Upper lobe of left lung (tissue), 6 donors: ENCODE results near the gene NLRP1. TPM values are rescaled to one million over a fixed set of nuclear protein-coding genes. Genes with fewer than 3 reads are reported as not detected.

Experiments used
- ATAC-seq, 2 donors: fragments of 200-7000 bp; cut with Tn5 transposase; one replicate each; pipeline ENCODE4 v1.9.1; 2022; ENCODE audit warnings: mild to moderate bottlenecking in 2 of 2, moderate library complexity in 2 of 2; ENCODE audit not compliant: low FRiP score in 2 of 2
- DNase-seq, 2 donors: peaks; one replicate each; pipeline ENCODE4 v3.0.0-alpha.2; 2019 to 2020
- H3K27ac ChIP-seq, 4 donors: fragments of 200-600 bp; sonication (generic); one replicate each; pipeline ENCODE4 v1.5.1; 2016 to 2019
- H3K27me3 ChIP-seq, 4 donors: fragments of 200-600 bp; sonication (generic); one replicate each; pipeline ENCODE4 v1.5.1; 2017 to 2019
- H3K36me3 ChIP-seq, 4 donors: fragments of 200-600 bp; sonication (generic); one replicate each; pipeline ENCODE4 v1.5.1; 2016 to 2019
- H3K4me1 ChIP-seq, 4 donors: fragments of 200-600 bp; sonication (generic); one replicate each; pipeline ENCODE4 v1.5.1; 2018 to 2019
- H3K4me3 ChIP-seq, 4 donors: fragments of 200-600 bp; sonication (generic); one replicate each; pipeline ENCODE4 v1.5.1; 2017 to 2019; ENCODE audit warnings: mild to moderate bottlenecking in 2 of 4, moderate library complexity in 1 of 4
- H3K9me3 ChIP-seq, 4 donors: fragments of 200-600 bp; sonication (generic); one replicate each; pipeline ENCODE4 v1.5.1; 2018 to 2019
- CTCF ChIP-seq, 6 experiments: fragments of 450-650 bp in 4 of 6; fragments of 200-600 bp in 2 of 6; sonication (generic) in 2 of 6; IDR thresholded peaks; one replicate each; pipeline ENCODE4 v1.5.1; 2016 to 2019; ENCODE audit warnings: antibody characterized with exemption in 6 of 6
- EP300 ChIP-seq, 4 donors: sonication (generic); formaldehyde crosslinking; IDR thresholded peaks; one replicate each; pipeline ENCODE4 v1.5.1; 2017; ENCODE audit warnings: antibody characterized with exemption in 4 of 4, control low read depth in 2 of 4
- POLR2A ChIP-seq, 4 donors: fragments of 450-650 bp; IDR thresholded peaks; one replicate each; pipeline ENCODE4 v1.5.1; 2016 to 2017; ENCODE audit warnings: antibody characterized with exemption in 4 of 4, mild to moderate bottlenecking in 2 of 4
- POLR2AphosphoS5 ChIP-seq, 2 donors: sonication (generic); formaldehyde crosslinking; IDR thresholded peaks; one replicate each; pipeline ENCODE4 v1.5.1; 2017; ENCODE audit warnings: antibody characterized with exemption in 2 of 2
- WGBS, 2 donors: methylation state at CpG; one replicate each; pipeline ENCODE4 v1.1.5; 2017 to 2018; 5-methylcytosine and 5-hydroxymethylcytosine counted together
- total RNA-seq, 6 donors: library from RNA; depleted of rRNA in 4 of 6; stranded (reverse); fragments of >200 nt in 4 of 6; gene quantifications; one replicate each; pipeline versions ENCODE4 v1.1.0 to v1.2.1, GENCODE V29; 2016 to 2021
- donor health status: DM: no; HTN: no; CAD: no; lungs with moderate emphysema.
- donor health status: DM: no; HTN: yes; CAD: no; lungs with severe emphysema.

The NLRP1 gene
- total RNA-seq, 6 donors from 2014 or later = 24.3 to 137 (median 41.5) TPM

- TF ChIP-seq CTCF (IDR thresholded peaks at IDR 0.05) (no peak), POLR2A (IDR thresholded peaks at IDR 0.05) (no peak), EP300 (IDR thresholded peaks at IDR 0.05) (no peak), POLR2AphosphoS5 (IDR thresholded peaks at IDR 0.05) (no peak)
- H3K4me3 ChIP-seq = no peak overlapping the region
- peaks cover 34 to 48% (median 45%) of the 10 kb centered on the region in 4 donors for H3K4me1 ChIP-seq
- peak overlapping the region; percentile 85 to 93 (median 90) for H3K27ac ChIP-seq
- 88 to 92% methylated on average over 11 of the region's 11 CpGs for WGBS, 2 donors
- peaks cover 0 to 17% (median 2%) of the 10 kb centered on the region in 4 donors for H3K36me3 ChIP-seq
- no peak for ATAC-seq
- no peaks in the 10 kb centered on the region for H3K9me3 ChIP-seq
- no peaks in the 10 kb centered on the region for H3K27me3 ChIP-seq
- no peak for DNase-seq
These were observed 1.0 kb upstream of the NLRP1 start for GRCh38 chr17:5585287-5585794.

GRCh38 chr17:5583426-5584382 lies 605 bp downstream of the NLRP1 start:
- H3K36me3 ChIP-seq = peaks cover 0 to 26% (median 5%) of the 10 kb centered on the region in 4 donors
- H3K9me3 ChIP-seq = no peaks in the 10 kb centered on the region
- 27 to 36% methylated on average over 13 to 18 of the region's 21 CpGs for WGBS, 2 donors
- peak; percentile 42 to 59 for ATAC-seq
- no peak for TF ChIP-seq CTCF (IDR thresholded peaks at IDR 0.05)
- no peak for TF ChIP-seq POLR2AphosphoS5 (IDR thresholded peaks at IDR 0.05)
- no peak for TF ChIP-seq POLR2A (IDR thresholded peaks at IDR 0.05)
- no peak for TF ChIP-seq EP300 (IDR thresholded peaks at IDR 0.05)
- peak overlapping the region; percentile 44 to 68 (median 50) for H3K4me3 ChIP-seq
- peak overlapping the region; percentile 85 to 93 (median 90) for H3K27ac ChIP-seq
- no peaks in the 10 kb centered on the region for H3K27me3 ChIP-seq
- peaks cover 34 to 55% (median 45%) of the 10 kb centered on the region in 4 donors for H3K4me1 ChIP-seq
- DNase-seq = peak in 1 of 2 donors; percentile 65

- 77 to 83% methylated on average over 9 to 11 of the region's 11 CpGs for WGBS, 2 donors
- DNase-seq = no peak
- no peaks in the 10 kb centered on the region for H3K27me3 ChIP-seq
- H3K36me3 ChIP-seq = peaks cover 0 to 26% (median 5%) of the 10 kb centered on the region in 4 donors
- TF ChIP-seq POLR2AphosphoS5 (IDR thresholded peaks at IDR 0.05) (no peak), CTCF (IDR thresholded peaks at IDR 0.05) (no peak), POLR2A (IDR thresholded peaks at IDR 0.05) (no peak), EP300 (IDR thresholded peaks at IDR 0.05) (no peak)
- H3K9me3 ChIP-seq = no peaks in the 10 kb centered on the region
- peak overlapping the region in 2 of 4 donors; percentile 44 to 68 for H3K4me3 ChIP-seq
- no peak for ATAC-seq
- H3K4me1 ChIP-seq = peaks cover 34 to 55% (median 45%) of the 10 kb centered on the region in 4 donors
- H3K27ac ChIP-seq = peak overlapping the region in 3 of 4 donors; percentile 89 to 93 (median 92)
These were observed 1.8 kb downstream of the NLRP1 start for GRCh38 chr17:5582209-5583185.

- Histone ChIP-seq H3K27me3 (no peaks in the 10 kb centered on the region), H3K36me3 (peaks cover 0 to 26% (median 5%) of the 10 kb centered on the region in 4 donors), H3K27ac (no peak overlapping the region), H3K9me3 (no peaks in the 10 kb centered on the region), H3K4me1 (peaks cover 34 to 55% (median 45%) of the 10 kb centered on the region in 4 donors), H3K4me3 (no peak overlapping the region)
- ATAC-seq (no peak), DNase-seq (no peak)
- 73 to 84% methylated on average over 3 of the region's 3 CpGs for WGBS, 2 donors
- no peak for TF ChIP-seq CTCF (IDR thresholded peaks at IDR 0.05)
These were observed 2.7 kb downstream of the NLRP1 start for GRCh38 chr17:5581655-5582054.
